LNCaP clone FGC (cell line): ENCODE measurements around the gene KIF2A.

Experiments
- DNase-seq: peaks from one replicate; pipeline ENCODE4 v3.0.0-alpha.2; 2011; ENCODE audit warnings: low read depth
- H3K4me3 ChIP-seq: 2 replicates; pipeline ENCODE4 v1.5.1; 2011; ENCODE audit warnings: mild to moderate bottlenecking, low read depth, low read length, control low read depth
- TF ChIP-seq, protein P1 (sequence below): IDR thresholded peaks from 2 replicates; pipeline ENCODE4 v1.5.1; 2012; ENCODE audit warnings: mild to moderate bottlenecking; ENCODE audit not compliant: control insufficient read depth, insufficient read depth; ENCODE audit errors: extremely low read depth

The KIF2A gene

DNA sequence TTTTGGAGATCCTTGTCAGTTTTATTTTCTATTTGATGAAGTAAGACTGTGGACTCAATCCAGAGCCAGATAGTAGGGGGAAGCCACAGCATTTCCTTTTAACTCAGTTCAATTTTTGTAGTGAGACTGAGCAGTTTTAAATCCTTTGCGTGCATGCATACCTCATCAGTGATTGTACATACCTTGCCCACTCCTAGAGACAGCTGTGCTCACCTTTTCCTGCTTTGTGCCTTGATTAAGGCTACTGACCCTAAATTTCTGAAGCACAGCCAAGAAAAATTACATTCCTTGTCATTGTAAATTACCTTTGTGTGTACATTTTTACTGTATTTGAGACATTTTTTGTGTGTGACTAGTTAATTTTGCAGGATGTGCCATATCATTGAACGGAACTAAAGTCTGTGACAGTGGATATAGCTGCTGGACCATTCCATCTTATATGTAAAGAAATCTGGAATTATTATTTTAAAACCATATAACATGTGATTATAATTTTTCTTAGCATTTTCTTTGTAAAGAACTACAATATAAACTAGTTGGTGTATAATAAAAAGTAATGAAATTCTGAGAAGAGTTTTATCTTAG is 79.9 kb downstream of the KIF2A start:
- TF ChIP-seq, protein P1, sequence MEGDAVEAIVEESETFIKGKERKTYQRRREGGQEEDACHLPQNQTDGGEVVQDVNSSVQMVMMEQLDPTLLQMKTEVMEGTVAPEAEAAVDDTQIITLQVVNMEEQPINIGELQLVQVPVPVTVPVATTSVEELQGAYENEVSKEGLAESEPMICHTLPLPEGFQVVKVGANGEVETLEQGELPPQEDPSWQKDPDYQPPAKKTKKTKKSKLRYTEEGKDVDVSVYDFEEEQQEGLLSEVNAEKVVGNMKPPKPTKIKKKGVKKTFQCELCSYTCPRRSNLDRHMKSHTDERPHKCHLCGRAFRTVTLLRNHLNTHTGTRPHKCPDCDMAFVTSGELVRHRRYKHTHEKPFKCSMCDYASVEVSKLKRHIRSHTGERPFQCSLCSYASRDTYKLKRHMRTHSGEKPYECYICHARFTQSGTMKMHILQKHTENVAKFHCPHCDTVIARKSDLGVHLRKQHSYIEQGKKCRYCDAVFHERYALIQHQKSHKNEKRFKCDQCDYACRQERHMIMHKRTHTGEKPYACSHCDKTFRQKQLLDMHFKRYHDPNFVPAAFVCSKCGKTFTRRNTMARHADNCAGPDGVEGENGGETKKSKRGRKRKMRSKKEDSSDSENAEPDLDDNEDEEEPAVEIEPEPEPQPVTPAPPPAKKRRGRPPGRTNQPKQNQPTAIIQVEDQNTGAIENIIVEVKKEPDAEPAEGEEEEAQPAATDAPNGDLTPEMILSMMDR: no peak
- H3K4me3 ChIP-seq: no peak overlapping the region
- no peak for DNase-seq

DNA sequence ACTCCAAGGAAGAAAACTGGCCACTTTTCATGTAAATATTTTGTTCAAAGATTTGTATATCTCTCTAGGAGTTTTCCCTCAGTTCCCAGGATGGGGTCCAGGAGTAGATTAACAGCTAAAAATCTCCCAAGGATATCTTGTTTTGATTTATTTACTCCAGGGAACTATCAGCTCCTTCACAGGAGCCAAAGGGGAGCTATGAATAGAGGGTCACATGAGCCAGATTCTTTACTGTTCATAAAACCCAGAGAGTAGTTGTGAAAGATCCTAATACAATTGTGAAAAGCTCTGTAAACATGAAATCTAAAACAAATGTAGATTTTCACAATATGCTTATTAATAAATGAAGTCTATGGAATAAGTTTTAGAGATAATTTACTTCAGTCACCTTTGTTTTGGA is 80.8 kb downstream of the KIF2A start:
- H3K4me3 ChIP-seq: no peak overlapping the region
- DNase-seq: peak; percentile 40
- TF ChIP-seq, protein P1: no peak

DNA sequence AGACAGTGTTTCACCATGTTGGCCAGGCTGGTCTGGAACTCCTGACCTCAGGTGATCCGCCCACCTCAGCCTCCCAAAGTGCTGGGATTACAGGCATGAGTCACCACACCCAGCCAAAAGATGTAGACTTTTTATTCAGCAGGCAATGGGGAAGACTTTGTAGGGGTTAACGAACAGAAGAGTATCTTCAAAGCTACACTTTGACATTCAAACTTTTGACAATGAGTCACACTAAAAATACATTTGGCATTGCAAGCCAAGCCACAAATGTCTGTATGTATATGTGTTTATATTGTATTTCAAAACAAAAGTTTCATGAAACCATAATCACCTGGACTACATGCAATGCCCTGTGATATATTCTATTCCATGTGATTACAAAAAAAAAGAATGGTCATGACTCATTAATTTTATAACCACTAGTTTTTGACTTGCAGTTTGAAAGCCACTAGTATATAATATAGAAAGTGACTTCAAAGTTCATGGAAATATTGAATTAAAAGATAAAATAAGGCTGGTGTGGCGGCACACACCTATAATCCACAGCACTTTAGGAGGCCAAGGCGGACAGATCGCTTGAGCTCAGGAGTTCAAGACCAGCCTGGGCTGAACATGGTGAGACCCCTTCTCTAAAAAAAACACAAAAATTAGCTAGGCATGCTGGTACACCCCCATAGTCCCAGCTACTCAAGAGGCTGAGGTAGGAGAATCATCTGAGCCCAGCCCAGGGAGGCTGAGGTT is 89.4 kb downstream of the KIF2A start:
- TF ChIP-seq, protein P1: no peak
- no peak for DNase-seq
- H3K4me3 ChIP-seq: no peak overlapping the region

DNA sequence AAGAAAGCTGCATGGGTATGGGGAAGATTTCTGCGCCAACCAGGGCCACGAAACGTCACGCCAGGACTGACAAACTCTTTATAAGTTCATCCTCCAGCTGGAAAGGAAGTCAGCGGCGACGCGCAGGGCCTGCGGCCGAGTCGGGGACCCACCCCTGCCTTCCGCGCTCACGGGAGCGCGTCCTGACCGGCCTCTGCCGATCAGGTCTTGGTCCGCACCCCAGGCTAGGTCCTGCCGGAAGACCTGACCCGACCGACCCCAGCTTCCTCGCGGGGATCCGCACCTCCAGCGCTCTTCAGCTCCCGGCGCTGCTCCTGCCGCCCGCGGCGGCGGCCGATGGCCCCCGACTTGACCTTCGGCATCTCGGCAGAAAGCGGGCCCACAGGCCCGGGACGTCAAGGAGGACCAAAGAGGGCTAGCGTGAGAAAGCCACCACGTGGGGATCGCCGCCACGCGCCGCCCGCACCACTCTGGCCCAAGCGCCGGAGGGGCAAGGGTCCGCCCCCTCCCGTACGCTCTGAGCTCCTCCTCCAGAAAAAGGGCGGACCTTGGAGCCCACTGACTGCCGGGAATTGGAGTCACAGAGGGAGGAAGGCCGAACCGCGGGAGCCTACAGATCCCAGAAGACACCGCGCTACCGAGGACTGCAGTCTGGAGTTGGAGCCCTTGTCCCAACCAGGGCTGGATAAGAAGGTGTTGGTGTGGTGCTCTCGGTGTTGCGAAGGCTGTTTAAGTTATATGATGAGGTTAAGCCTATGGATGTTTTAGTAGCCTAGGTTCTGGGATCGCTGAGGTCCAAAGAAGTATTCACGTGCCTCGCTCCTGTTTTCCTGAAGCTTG is 97.6 kb downstream of the KIF2A start, which contains the start of gene DIMT1:
TSS of gene DIMT1 (minus strand) at position 495 of the 840 bp plus-strand sequence. CDS start at position 362, 133 bp downstream.
- H3K4me3 ChIP-seq: peak within 1 kb of the TSS; percentile 88
- peak; percentile 93 for DNase-seq
- TF ChIP-seq, protein P1: no peak

DNA sequence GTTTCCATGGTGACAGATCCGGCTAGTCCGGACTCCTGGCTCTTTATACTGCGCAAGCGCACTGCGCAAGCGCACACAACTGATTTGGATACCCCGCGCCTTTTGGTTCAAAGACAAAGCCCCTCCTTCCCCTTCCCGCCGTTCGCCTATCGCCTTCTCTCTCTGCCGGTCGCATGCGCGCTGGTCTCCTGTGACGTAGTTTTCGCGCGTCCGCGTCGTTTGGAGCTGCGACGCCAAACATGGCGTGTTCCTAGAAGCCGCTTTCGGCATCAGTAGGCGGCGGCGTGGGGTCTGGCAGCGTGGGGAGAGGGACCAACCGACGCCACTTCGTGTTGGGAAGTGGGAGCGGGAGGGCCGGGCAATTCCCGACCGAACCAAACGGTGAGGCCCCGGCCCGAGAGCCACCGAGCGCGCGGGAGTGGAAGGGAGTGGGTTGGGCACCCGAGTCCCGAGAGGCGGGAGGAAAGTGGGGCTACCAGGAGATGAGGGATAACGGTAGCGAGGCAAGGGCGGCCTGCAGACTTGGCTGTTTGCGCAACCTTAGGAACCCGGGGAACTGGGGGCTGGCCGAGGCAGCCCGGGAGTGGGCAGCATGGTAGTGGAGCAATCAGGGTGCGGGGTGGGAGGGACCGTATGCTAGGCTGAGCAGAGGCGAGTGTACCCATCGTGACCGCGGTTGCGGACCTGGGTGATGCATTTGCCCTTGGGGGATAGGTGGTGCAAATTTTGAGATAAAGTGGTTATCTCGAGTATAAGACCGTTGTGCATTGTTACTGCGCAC is 106.7 kb downstream of the KIF2A start, which contains the start of gene IPO11:
TSS of gene IPO11 (plus strand) at position 215 of the 781 bp plus-strand sequence. CDS start 24,517 bp downstream, outside the sequence.
- peak; percentile 98 for DNase-seq
- TF ChIP-seq, protein P1: no peak
- H3K4me3 ChIP-seq: peak within 1 kb of the TSS; percentile 94

DNA sequence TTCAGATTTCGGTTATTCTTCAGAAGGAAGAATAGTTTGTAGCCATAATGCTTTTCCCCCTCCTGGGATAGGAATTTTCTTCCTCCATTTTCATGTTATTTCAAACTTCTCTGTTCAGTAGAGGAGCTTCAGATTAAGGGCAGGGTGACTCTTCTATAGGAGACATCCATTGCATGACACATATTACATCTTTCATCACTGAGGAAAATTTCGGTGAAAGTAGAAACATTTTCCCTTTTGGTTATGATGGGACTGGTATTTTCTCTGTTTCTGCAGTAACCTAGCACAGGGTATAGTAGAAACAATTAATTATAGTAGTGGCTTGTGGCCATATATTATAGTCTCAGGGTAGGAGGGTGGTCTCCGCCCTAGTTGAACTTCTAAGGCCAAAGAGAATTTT is 107.7 kb downstream of the KIF2A start:
- DNase-seq: no peak
- H3K4me3 ChIP-seq: peak overlapping the region; percentile 94
- TF ChIP-seq, protein P1: no peak
